NAMALWA (cell line): ENCODE results near the gene RHBDD1.
A peak's percentile ranks its signal among the peaks of the same experiment; 100 is the strongest.

ENCODE experiments used
- DNase-seq: peaks from one replicate; pipeline ENCODE4 v3.0.0-alpha.2; 2015; ENCODE audit warnings: low spot score

Gene RHBDD1

GRCh38 chr2:226984750-226985582, 149.1 kb downstream of the RHBDD1 start:
- peak; percentile 70 for DNase-seq

- no peak for DNase-seq
Observed at GRCh38 chr2:226985583-226985946, 149.7 kb downstream of the RHBDD1 start.

- DNase-seq: no peak
Observed at GRCh38 chr2:226991663-226992062, 155.8 kb downstream of the RHBDD1 start.

- no peak for DNase-seq
Observed at GRCh38 chr2:226993171-226993570, 157.3 kb downstream of the RHBDD1 start.

- no peak for DNase-seq
Observed at GRCh38 chr2:226994775-226995174, 158.9 kb downstream of the RHBDD1 start.

GRCh38 chr2:226995625-226996041, 159.8 kb downstream of the RHBDD1 start:
- no peak for DNase-seq

GRCh38 chr2:226999661-227000060, 163.8 kb downstream of the RHBDD1 start:
- DNase-seq: no peak

GRCh38 chr2:227000123-227000522, 164.3 kb downstream of the RHBDD1 start:
- no peak for DNase-seq

GRCh38 chr2:227004482-227004881, 168.6 kb downstream of the RHBDD1 start:
- DNase-seq: no peak

GRCh38 chr2:227006189-227006897, 170.5 kb downstream of the RHBDD1 start:
- no peak for DNase-seq

GRCh38 chr2:227007148-227007547, 171.3 kb downstream of the RHBDD1 start:
- DNase-seq: no peak

GRCh38 chr2:227007940-227008339, 172.1 kb downstream of the RHBDD1 start:
- DNase-seq: no peak

- DNase-seq: no peak
Observed at GRCh38 chr2:227010433-227010832, 174.6 kb downstream of the RHBDD1 start.

- no peak for DNase-seq
Observed at GRCh38 chr2:227013330-227013729, 177.5 kb downstream of the RHBDD1 start.

GRCh38 chr2:227013881-227014280, 178.0 kb downstream of the RHBDD1 start:
- no peak for DNase-seq

GRCh38 chr2:227016894-227017293, 181.0 kb downstream of the RHBDD1 start:
- no peak for DNase-seq

GRCh38 chr2:227020416-227020815, 184.6 kb downstream of the RHBDD1 start:
- DNase-seq: no peak

GRCh38 chr2:227022608-227023007, 186.8 kb downstream of the RHBDD1 start:
- no peak for DNase-seq

- no peak for DNase-seq
Observed at GRCh38 chr2:227025510-227025909, 189.7 kb downstream of the RHBDD1 start.

- no peak for DNase-seq
Observed at GRCh38 chr2:227029426-227030105, 193.7 kb downstream of the RHBDD1 start.

- DNase-seq: no peak
Observed at GRCh38 chr2:227030789-227031188, 194.9 kb downstream of the RHBDD1 start.

- DNase-seq: no peak
Observed at GRCh38 chr2:227031379-227031778, 195.5 kb downstream of the RHBDD1 start.
